Ecto neural progenitor cell (in vitro differentiated cells): ENCODE results near the gene ELFN2.

Source experiments
- DNase-seq: peaks from one replicate; pipeline ENCODE4 v3.0.0-alpha.2; 2018; ENCODE audit warnings: low spot score

Gene ELFN2

DNA sequence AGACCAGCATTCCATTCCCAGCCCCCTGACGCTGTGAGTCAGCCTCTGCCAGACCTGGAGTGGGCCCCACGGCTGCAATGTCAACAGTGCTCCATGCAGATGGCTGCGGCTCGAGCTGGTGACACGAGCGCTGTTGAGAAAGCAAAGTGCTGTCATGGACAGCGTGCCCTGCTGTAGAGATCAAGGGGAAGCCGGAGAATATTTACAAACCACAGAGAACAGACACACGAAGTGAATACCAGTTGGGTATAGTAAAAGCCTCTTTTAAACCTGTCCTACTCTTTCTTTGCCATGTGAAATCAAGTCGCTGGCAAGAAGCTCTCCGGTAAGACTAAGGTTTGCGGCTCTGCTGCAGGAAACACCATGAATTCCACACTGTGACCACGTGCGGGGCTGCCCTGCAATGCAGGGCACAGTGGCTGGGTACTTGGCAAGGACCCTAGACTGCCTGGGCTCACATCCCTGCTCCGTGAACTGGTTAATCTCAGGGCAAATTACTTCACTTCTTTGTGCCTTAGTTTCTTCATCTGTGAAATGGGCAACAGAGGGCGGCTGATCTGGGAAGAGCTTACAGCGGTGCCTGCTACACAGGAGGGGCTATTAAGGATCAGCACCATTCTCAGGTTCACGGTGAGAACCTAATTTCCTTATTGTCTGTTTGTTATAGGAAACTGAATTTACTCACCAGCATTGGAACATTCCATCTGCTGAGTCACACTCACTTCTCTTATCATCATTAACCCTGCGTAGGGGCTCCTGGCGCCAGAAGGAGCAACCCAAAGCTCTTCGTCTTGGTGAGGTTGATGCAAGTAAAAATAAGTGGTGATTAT lies 27.8 kb upstream of the ELFN2 start:
- DNase-seq, result no peak

DNA sequence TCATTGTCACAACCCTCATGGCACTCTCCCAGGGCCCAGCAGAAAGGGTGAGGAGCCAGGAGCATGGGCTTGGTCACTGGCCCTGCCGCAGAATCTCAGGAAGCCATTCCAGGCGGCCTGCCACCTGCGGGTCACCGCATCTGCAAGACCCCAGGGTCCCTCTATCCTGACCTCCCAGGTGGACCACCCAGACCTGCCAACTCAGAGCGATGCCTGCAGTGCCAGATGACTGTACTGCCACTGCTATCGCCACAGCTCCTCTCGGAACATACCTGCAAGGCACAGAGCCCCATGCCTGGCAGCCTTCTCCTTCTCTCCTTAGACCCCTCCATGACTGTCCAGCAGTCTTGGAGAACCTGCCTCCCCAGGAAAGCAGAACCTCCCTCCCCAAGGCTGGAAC lies 26.4 kb upstream of the ELFN2 start:
- DNase-seq, result no peak

DNA sequence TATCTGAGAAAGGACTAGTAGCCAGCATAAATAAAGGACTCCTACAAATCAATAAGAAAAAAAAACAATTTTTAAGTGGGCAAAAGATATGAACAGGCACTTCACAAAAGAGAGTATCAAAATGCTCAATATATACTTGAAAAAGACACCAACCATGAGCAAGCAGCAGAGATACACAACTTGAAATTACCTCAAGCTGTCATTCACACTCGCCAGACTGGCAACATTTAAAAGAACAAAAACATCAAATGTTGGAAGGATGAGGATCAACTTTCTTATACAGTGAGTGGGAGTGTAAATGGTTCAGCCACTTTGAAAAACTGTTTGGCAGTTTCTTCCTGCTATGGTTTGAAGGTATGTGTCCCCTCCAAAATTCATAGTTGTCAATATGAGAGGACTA lies 23.9 kb upstream of the ELFN2 start:
- DNase-seq, result no peak

DNA sequence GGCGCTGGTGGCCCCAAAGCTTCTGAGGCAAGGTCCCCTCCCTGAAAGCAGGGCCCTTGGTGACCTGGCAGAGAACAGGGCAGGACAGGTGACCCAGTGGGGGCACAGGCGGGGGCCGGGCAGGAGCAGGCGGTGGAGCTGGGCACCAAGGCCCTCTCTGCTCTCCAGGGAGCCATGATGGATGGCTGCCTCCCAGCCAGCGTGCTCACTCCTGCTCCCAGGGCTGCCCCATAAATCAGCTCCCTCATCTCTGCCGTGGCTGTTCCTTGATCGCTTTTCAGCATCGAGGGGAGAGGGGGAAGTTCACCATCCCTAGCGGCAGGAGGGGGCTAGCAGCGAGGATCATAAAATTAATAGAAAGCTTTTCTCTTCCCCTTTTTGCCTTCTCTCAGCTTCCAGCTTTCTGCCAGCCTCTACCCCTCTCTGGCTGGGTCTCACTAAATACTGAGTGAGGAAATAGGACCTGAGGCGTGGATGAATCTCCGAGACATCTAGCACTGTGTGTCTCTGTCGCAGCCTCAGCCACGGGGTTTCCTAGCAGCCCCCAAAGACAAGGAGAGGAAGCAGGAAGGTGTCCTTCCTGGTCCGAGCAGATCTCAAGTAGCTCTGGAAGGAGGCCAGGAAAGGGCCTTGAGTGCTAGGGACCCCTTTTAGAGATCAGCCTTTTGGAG lies 22.2 kb upstream of the ELFN2 start:
- peak; percentile 35 for DNase-seq

DNA sequence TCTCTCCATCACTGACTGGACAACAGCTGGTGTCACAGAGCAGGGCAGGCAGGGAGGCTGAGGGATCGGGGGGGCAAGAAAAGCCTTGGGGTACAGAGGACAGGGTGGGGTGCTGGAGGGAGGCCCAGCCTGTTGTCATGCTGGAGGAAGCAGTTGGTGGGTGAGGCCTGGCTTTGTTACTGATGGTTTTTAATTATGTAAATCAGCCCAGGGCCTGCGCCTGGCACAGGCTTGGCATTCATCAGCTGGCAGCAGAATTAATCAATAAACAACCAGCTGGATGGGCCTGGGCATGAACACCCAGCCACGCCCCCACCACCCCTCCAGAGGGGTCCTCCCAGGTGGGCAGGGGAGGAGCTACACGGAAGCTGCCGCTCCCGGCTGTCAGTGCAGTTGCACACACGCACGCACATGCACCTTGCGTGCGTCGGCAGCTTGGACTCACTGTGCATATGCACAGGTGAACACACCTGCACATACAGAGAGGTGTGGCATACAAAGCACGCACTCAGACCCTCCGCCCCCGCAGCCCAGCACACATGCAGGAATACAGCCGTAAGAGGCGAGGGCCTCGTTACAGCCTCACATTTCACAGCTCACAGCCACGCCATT lies 21.3 kb upstream of the ELFN2 start:
- DNase-seq, result peak; percentile 39

DNA sequence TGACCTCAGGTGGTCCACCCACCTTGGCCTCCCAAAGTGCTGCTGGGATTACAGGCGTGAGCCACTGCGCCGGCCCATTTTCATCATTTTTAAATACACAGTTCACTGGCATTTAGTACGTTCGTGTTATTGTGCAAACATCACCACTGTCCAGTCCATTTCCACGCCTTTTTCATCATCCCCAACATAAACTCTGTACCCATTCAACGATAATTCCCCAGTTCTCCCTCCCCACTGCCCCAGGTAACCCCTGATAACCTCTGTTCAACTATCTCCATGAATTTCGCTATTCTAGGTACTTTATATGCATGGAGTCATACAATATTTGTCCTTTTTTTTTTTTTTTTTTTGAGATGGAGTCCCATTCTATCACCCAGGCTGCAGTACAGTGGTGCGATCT lies 18.2 kb upstream of the ELFN2 start:
- no peak for DNase-seq

DNA sequence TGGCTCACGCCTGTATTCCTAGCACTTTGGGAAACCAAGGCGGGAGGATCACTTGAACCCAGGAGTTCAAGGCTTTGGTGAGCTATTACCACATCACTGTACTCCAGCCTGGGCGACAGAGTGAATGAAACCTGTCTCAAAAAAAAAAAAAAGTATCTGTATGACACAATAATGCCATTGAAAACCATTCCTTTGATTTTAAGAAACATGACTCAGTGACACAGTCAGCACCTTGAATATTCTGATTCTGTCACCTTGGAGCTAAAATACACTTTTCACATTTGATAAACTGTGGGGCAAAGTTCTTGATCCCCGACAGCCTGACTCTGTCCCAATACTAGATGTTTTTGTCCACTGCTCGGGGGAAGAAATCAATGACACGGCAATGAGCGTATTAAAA lies 16.7 kb upstream of the ELFN2 start:
- DNase-seq, result no peak

DNA sequence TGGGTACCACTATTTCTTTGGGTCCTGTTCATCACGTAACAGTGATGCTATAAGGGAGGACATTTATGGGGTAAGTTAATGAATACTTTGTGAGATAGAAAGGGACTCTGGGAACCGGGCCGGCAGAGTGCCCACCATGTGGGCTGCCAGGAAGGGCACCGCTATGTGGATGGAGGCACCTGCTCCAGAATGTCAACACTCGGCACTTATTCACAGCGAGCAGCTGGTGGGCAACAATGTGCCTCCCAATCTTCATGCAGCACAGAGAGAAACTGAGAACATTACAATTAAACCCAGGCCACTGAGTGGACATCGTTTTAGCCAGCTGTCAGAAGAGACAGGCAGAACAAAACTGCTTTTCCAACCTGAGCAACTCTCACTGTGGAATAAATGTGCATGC lies 15.8 kb upstream of the ELFN2 start:
- DNase-seq, result no peak

DNA sequence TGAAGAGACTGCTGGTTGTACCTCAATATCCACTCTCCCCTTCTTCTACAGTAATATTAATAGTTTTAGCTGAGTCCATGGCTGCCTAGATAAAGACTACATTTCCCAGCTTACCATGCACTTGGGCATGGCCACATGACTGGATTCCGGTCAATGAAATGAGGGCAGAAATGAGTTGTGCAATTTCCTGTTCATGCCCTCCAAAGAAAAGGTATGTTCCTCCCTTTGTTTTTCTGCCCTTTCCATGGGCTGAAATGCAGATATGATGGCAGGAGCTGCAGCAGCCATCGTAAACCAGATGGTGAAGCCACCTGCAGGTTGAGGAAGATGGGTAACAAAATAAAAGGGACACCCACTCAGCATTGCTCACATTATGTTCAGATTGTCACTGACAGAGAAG lies 15.3 kb upstream of the ELFN2 start:
- DNase-seq, result no peak

DNA sequence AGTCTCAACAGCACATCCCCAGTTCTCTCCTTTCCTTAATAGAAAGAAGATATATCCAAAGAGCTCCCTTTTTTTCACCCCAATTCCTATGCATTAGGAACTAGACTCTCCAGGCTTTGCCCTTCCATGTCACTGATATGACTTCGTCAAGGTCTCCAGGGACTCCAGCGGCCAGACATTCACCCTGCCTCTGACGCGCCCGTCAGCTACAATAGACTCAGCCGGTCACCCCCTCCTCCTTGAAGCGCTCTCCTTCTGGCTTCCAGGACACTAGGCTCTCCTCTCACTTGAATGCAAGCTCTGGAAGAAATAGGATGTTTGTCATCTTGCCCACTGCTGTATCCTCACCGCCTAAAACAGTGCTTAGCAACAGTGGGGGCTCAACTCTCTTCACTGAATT lies 14.9 kb upstream of the ELFN2 start:
- no peak for DNase-seq

DNA sequence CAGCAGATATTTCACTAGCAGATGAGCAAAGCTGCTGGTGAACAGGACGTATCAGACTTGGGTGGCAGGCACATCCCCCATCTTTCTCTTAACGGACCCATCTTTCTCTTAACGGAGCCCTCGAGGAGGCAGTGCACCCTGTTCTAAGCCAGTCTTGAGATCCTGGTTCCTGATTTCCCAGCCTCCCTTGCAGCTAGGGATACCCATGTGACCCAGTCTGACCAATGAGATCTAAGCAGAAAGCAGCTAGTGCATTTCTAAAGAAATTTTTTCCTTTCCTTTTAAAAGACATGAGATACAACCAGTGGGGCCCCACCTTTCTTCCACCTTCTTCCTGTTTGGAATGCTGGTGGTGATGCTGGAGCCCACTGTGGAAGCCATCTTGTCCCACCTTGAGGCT lies 13.6 kb upstream of the ELFN2 start:
- DNase-seq, result no peak

DNA sequence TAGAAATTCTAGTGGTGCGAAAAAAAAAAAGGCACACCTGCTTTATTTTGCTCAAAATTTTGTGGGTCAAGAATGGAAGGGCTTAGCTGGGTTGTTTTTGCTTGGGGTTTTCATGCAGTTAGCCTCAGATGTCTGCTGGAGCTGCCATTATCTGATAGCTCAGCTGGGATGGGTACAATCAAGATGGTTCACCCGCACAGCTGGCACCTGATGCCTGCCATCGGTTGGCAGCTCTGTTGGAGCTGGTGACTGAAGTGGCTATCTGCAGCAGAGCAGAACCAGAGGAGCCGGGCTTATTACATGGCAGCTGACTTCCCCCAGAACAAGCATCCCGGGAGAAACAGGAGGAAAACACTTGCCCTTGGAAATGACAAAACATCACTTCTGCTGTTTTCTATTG lies 12.1 kb upstream of the ELFN2 start:
- no peak for DNase-seq

DNA sequence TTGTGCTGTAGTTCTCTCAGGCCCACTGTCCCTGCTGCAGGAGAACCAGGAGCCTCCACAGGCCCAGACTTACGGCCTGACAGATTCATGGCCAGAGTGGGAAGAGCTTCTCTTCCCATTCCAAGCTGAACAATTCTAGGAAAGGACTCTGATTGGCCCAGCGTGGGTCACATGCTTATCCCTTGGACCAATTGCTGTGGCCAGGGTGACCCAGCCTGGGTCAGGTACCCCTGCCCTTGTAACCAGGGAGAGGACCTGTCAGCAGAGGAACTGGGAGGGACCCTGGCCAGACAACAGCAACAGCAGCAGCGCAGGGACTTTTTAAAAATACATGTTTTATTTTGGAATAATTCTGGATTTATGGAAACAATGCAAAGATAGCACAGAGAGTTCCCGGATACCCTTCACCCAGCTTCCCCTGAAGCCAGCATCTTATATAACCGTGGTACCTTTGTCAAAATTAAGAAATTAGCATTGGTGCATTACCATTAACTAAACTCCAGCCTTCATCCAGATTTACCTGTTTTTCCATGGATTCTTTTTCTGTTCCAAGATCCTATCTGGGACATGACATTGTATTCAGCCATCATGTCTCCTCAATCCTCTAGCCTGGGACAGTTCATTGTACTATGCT lies 8.8 kb upstream of the ELFN2 start:
- DNase-seq, result peak; percentile 56

DNA sequence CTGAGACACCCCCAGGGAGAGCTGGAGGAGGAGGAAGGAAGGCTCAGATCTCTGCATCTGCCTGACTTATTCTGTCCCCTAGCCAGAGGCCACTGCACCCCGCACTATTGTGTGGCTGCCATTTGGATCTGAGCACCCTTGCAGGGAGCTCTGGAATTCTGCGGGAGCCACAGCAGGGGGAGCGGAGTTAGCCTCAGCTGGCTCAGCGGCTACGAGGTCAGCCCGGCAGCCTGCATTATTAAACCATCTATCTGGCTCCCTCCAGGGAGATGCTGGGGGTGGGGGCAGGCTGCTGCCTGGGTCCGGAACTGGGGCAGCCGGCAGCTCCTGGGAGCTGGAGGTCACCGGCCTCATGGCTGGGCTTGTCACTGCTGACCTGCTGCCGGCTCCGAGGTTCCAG lies 6.5 kb upstream of the ELFN2 start:
- no peak for DNase-seq

DNA sequence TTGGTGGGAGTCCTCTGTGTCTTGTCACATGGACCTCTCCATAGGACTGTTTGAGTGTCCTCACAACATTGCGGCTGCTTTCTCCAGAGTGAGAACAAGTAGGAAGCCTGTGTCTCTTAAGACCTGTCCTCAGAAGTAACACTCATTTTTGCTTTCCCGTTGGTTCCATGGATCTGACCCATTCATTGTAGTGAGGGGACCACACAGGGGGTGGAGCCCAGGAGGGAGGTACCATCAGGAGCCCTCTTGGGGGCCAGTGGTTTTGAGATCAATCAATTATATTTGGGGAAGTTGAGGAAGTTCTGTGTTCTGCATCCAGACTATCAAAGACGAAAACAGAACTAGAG lies 5.4 kb upstream of the ELFN2 start:
- DNase-seq, result no peak

DNA sequence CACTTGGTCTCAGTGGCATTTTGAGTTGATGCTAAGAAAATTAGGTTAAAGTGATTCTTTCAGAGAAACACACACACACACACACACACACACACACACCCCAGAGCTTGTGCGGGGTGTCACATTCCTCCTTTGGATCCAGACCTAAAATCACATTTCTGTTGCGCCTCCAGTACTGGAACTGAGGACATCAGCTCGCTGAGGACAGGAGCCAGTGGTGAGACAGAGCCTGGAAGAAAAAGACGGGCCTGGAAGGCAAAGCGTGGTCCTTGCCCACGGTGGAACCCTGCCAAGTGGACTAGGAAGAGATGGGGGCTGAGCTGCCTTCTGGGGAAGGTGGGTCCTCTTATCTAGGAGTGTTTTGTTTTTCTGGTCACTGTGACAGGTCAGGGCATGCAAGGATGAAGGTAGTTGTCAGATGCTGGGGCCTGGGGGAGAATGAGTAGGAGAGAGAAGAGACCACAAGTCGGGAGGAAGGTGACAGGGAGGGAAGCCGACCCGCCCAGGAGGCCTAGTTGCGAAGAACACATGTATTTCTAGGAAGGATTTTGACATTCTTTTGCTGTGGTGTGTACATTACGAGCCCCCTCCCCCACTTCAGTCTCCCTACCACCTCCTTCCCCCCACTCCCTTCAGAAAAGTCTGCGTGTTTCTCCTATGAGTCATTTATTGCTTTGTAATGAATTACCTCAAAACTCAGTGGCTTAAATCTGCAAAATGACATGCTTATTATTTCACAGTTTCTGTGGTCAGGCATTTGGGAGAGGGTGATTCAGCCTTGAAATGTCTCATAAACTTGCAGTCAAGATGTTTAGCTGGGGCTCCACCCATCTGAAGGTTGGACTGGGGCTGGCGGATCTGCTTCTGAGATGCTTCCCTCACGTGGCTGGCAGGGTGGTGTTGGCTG lies 4.8 kb upstream of the ELFN2 start:
- DNase-seq, result no peak

DNA sequence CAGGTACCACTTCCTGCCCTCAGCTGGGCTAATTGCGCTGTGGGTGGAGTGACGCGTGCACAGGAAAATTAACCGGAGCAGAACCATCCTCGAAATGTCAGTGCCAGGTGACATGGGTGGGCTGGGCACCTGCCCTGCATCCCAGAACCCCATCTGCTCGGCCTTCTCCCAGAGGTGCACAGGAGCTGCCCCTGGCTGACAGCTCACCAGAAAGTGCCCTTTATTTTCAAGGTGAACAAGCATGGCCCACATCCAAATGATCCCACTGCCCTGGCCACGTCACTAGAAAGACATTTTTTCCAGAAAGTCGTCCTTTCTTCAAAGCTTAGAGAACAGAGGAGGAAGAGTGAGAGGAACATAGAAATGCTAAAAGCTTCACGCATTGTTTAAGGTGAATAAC lies 4.1 kb upstream of the ELFN2 start:
- no peak for DNase-seq

DNA sequence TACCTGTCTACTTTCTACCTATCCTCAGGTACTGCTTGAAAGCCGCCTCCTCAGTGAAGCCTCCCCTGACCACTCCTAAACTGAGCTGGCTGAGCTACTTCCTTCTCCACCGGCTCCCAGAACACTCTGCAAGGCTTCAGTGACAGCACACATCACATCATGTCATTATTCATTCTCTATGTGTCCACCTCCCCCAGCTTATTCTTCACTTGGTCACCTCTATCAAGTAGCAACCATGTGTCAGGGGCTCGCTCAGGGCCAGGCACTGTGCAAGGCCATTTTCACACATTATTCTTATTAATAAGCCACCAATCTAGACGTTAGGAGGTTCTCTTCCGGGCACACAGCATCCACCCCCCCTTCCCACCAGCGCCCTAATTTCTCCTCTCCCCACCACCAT lies 3.7 kb upstream of the ELFN2 start:
- DNase-seq, result no peak

DNA sequence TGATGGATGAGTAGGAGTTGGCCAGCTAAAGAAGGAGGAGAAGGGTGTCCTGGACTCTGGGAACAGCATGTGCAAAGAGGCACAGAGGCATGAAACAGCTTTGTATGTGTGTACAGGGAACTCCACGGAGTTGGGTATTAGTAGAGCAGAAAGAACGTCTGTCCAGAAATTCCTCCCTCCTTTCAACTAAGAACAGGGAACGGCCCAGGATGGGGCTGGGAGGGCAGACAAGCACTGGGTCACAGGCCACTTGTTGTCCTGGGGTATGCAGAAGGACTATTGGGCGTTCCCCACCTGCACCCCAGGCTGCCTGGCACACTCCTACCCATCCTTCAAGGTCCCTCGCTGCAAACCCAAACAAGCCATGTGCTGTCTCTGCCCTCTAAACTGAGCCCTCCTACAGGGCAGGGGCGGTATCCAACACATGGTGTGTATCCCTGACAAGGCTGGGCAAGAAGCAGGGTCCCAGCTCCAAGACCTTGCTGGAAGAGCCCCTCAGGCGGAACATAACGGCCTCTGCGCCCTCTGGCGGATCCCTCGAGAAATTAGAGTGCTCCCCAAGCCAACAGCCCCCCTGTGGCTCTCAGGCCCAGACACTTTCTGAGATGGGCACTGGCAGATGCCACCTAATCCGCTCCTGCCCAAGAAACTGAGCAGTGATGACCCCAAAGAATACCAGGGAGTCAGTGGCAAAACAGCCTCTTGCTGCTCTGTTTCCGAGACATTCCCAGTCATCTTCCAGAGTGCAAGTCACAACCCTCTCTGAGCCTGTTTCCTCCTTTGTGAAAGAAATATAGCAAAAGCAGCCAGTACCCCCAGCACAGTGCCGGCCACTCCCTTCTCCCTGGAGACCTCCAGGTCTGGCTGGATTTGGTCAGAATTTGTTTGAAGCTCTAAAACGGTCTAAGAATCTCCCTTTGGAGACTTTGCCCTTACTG lies 1.6 kb upstream of the ELFN2 start:
- DNase-seq, result peak; percentile 84

DNA sequence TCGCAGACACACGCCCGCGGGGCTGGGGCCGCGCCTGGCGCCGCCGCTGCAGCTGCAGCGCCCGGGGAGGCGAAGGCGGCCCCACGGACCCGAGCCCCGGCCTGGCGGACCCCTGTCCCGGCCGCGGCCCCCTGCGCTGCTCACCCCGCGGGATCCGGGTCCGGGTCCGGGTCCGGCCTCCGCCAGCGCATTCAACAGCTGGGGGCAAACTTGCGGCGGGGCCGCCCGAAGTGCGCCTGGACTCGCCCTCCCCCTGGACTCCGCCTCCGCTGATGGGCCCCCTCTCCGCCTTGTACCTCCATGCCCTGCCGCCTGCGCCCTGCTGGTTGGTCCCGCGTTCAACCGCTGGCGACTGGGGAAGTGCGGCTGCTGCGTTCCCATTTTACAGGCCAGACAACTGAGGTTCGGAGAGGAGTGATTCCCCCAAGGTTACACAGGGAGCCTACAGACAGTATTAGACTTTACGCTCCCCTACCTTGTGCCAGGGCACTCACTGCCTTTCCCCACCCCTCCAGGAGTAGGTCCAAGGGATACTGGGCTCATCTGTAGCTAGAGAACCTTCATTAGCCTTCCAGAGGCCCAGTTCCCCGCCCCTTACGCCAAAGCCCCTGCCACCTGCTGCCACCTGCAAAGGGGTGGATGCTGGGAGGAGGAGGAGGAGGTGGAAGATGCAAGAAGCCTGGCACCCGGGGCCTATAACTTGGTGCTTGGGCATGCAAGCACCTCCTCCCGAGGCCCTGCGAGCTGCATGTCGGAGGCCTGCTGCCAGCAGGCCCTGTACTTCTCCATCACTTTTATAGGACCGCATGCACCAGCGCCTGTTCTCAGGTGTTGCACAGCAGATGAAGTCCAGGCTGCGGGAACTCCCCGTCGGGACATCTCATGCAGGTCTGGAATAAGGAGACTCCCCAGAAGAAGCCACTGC lies 694 bp upstream of the ELFN2 start:
- DNase-seq, result no peak
